Calu3 (cell line): ENCODE data around the gene FOXN3. TPM values are rescaled to one million over a fixed set of nuclear protein-coding genes. Genes with fewer than 3 reads are reported as not detected.

Source experiments
- BruUV-seq: library from RNA; stranded (reverse); fragments of 400-500 nt; replicated peaks from 2 replicates; lab custom pipeline; 2021; lab: Mats Ljungman, UMichigan
- CTCF ChIA-PET: fragments of 300-600 bp; sonication (Branson Sonifier 250); formaldehyde crosslinking; loops from one replicate; lab custom pipeline; 2022; ENCODE audit warnings: antibody characterized with exemption; lab: Charles Lee
- DNase-seq: peaks from one replicate; pipeline ENCODE4 v3.0.0; 2022
- H3K27ac Mint-ChIP-seq: one replicate; pipeline ENCODE4 v1.8.0; 2022; ENCODE audit warnings: mixed read lengths; ENCODE audit not compliant: unreplicated experiment
- H3K27me3 Mint-ChIP-seq: one replicate; pipeline ENCODE4 v1.8.0; 2022; ENCODE audit warnings: mixed read lengths; ENCODE audit not compliant: unreplicated experiment
- H3K36me3 Mint-ChIP-seq: one replicate; pipeline ENCODE4 v1.8.0; 2022; ENCODE audit warnings: mild to moderate bottlenecking, moderate library complexity, mixed read lengths; ENCODE audit not compliant: insufficient read depth, unreplicated experiment
- H3K4me1 Mint-ChIP-seq: one replicate; pipeline ENCODE4 v1.8.0; 2022; ENCODE audit warnings: mild to moderate bottlenecking, low read depth, mixed read lengths; ENCODE audit not compliant: unreplicated experiment
- H3K4me3 Mint-ChIP-seq: one replicate; pipeline ENCODE4 v1.8.0; 2022; ENCODE audit warnings: mild to moderate bottlenecking, low read depth, moderate library complexity, mixed read lengths; ENCODE audit not compliant: unreplicated experiment
- H3K9me3 Mint-ChIP-seq: one replicate; pipeline ENCODE4 v1.8.0; 2022; ENCODE audit warnings: low read depth, mixed read lengths; ENCODE audit not compliant: unreplicated experiment
- CTCF ChIP-seq: fragments of 200-600 bp; IDR thresholded peaks from one replicate; pipeline ENCODE4 v1.8.0; 2022; ENCODE audit warnings: antibody characterized with exemption; ENCODE audit not compliant: unreplicated experiment
- intact Hi-C: fragments of 100-400 bp; cut with micrococcal nuclease; formaldehyde crosslinking; loops from one replicate; pipeline ENCODE4 v1.10.0; 2022; ENCODE audit not compliant: unreplicated experiment
- total RNA-seq: library from RNA; stranded (reverse); gene quantifications from 2 replicates; pipeline ENCODE4 v1.2.3, GENCODE V29; 2022

The FOXN3 gene
- total RNA-seq, 1 experiment from 2014 or later: 11.8 TPM

GRCh38 chr14:89289477-89289876, 127.6 kb downstream of the FOXN3 start:
- no peak overlapping the region for H3K4me3 Mint-ChIP-seq
- no peaks in the 10 kb centered on the region for H3K36me3 Mint-ChIP-seq
- intact Hi-C loops: no loop called here
- DNase-seq: no peak
- no peaks in the 10 kb centered on the region for H3K27me3 Mint-ChIP-seq
- no peak overlapping the region for H3K27ac Mint-ChIP-seq
- H3K9me3 Mint-ChIP-seq: no peaks in the 10 kb centered on the region
- H3K4me1 Mint-ChIP-seq: no peaks in the 10 kb centered on the region
- TF ChIP-seq CTCF: no peak
- CTCF ChIA-PET: no interaction called here
- BruUV-seq: no TSS peak

GRCh38 chr14:89288114-89288513, 128.9 kb downstream of the FOXN3 start:
- no peak for TF ChIP-seq CTCF
- no peak overlapping the region for H3K27ac Mint-ChIP-seq
- DNase-seq: no peak
- no peaks in the 10 kb centered on the region for H3K9me3 Mint-ChIP-seq
- H3K36me3 Mint-ChIP-seq: no peaks in the 10 kb centered on the region
- no peak overlapping the region for H3K4me3 Mint-ChIP-seq
- no TSS peak for BruUV-seq
- no peaks in the 10 kb centered on the region for H3K27me3 Mint-ChIP-seq
- CTCF ChIA-PET: interaction anchor here (0.7 kb wide), 1 partner anchor 1633 kb away, joined by 3 read pairs; no protein-coding TSS in a partner anchor
- intact Hi-C loops: no loop called here
- H3K4me1 Mint-ChIP-seq: no peaks in the 10 kb centered on the region

GRCh38 chr14:89284333-89285058, 132.5 kb downstream of the FOXN3 start:
- BruUV-seq: no TSS peak
- intact Hi-C loops: no loop called here
- TF ChIP-seq CTCF: no peak
- H3K9me3 Mint-ChIP-seq: no peaks in the 10 kb centered on the region
- DNase-seq: no peak
- CTCF ChIA-PET: no interaction called here
- no peaks in the 10 kb centered on the region for H3K4me1 Mint-ChIP-seq
- no peaks in the 10 kb centered on the region for H3K36me3 Mint-ChIP-seq
- H3K4me3 Mint-ChIP-seq: no peak overlapping the region
- no peak overlapping the region for H3K27ac Mint-ChIP-seq
- no peaks in the 10 kb centered on the region for H3K27me3 Mint-ChIP-seq

- Mint-ChIP-seq H3K9me3 (no peaks in the 10 kb centered on the region), H3K36me3 (no peaks in the 10 kb centered on the region), H3K4me1 (no peaks in the 10 kb centered on the region), H3K4me3 (no peak overlapping the region), H3K27me3 (no peaks in the 10 kb centered on the region), H3K27ac (no peak overlapping the region)
- BruUV-seq: no TSS peak
- no peak for TF ChIP-seq CTCF
- intact Hi-C loops: no loop called here
- CTCF ChIA-PET: no interaction called here
- no peak for DNase-seq
Measured at GRCh38 chr14:89283327-89284060, 133.5 kb downstream of the FOXN3 start.
